ENCODE measurements around the gene SYT9. TPM values are rescaled to one million over a fixed set of nuclear protein-coding genes. Genes with fewer than 3 reads are reported as not detected.

The SYT9 gene
- total and polyA plus RNA-seq, 10 donors = 0.02 to 0.39 (median 0.08) TPM; not detected in 4

DNA sequence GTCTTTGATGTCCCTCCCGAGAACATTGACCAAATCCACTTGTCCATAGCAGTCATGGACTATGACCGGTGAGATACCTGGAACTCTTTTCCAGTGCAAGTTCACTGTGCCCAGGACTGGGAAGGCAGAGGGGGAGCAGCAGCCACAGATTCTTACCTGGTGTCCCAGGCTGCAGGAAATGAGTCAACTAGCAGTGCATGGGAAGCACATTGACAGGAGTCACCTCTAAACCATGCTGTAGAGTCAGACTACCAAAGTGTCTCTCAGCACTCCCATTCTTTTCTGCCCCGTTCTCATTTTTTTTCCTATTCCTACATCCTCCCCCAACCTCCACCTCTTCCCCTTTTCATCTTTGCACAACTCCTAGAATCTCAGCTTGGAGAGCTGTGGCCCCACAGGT is 166.4 kb downstream of the SYT9 start:
- TF ChIP-seq POLR2AphosphoS5 (IDR thresholded peaks at IDR 0.05) (no peak), POLR2A (IDR thresholded peaks at IDR 0.05) (no peak)
- TF ChIP-seq, protein P1, sequence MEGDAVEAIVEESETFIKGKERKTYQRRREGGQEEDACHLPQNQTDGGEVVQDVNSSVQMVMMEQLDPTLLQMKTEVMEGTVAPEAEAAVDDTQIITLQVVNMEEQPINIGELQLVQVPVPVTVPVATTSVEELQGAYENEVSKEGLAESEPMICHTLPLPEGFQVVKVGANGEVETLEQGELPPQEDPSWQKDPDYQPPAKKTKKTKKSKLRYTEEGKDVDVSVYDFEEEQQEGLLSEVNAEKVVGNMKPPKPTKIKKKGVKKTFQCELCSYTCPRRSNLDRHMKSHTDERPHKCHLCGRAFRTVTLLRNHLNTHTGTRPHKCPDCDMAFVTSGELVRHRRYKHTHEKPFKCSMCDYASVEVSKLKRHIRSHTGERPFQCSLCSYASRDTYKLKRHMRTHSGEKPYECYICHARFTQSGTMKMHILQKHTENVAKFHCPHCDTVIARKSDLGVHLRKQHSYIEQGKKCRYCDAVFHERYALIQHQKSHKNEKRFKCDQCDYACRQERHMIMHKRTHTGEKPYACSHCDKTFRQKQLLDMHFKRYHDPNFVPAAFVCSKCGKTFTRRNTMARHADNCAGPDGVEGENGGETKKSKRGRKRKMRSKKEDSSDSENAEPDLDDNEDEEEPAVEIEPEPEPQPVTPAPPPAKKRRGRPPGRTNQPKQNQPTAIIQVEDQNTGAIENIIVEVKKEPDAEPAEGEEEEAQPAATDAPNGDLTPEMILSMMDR (IDR thresholded peaks at IDR 0.05 in 8 of 11, conservative IDR thresholded peaks at IDR 0.05 in 3 of 11) = no peak
- no peaks in the 10 kb centered on the region for H3K9me3 ChIP-seq
- H3K4me1 ChIP-seq = no peaks in the 10 kb centered on the region
- H3K36me3 ChIP-seq = no peaks in the 10 kb centered on the region
- no peak overlapping the region for H3K4me3 ChIP-seq
- no peak overlapping the region for H3K27ac ChIP-seq
- WGBS, 5 donors = 65 to 85% (median 83%) methylated on average over 3 of the region's 3 CpGs
- intact Hi-C loops (cut with DNase I; ENCODE audit: low total_unique reads) = no loop called here
- DNase-seq = no peak
- peaks cover 0 to 12% (median 0%) of the 10 kb centered on the region in 7 donors for H3K27me3 ChIP-seq (replicated peaks in 1 of 7)

DNA sequence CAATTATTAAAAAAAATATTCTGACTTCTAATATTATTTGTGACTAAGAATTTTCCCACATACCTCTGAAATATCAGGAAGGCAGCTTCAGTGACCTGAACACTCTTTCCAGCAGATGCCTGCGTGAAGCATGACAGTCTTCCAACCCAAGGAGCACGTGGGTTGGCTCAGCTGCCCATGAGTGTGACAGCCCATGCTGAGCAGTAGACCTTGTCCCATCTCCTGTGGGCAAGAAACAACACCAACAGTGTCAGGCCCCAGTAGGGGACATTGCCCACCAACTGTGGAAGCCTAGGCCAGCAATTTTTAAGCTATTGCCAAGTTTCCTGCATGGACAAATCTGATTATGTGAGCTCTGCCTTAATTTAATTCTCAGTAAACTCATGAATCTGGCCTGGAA is 167.2 kb downstream of the SYT9 start:
- no peak for DNase-seq
- H3K36me3 ChIP-seq = no peaks in the 10 kb centered on the region
- intact Hi-C loops (cut with DNase I; ENCODE audit: low total_unique reads) = no loop called here
- TF ChIP-seq POLR2AphosphoS5 (IDR thresholded peaks at IDR 0.05) (no peak), POLR2A (IDR thresholded peaks at IDR 0.05) (no peak)
- TF ChIP-seq, protein P1 (IDR thresholded peaks at IDR 0.05 in 8 of 11, conservative IDR thresholded peaks at IDR 0.05 in 3 of 11) = no peak
- WGBS, 5 donors = 68 to 93% (median 79%) methylated on average over 2 of the region's 2 CpGs
- H3K9me3 ChIP-seq = no peaks in the 10 kb centered on the region
- H3K4me3 ChIP-seq = no peak overlapping the region
- no peak overlapping the region for H3K27ac ChIP-seq
- peaks cover 0 to 11% (median 0%) of the 10 kb centered on the region in 7 donors for H3K27me3 ChIP-seq (replicated peaks in 1 of 7)
- H3K4me1 ChIP-seq = no peaks in the 10 kb centered on the region

DNA sequence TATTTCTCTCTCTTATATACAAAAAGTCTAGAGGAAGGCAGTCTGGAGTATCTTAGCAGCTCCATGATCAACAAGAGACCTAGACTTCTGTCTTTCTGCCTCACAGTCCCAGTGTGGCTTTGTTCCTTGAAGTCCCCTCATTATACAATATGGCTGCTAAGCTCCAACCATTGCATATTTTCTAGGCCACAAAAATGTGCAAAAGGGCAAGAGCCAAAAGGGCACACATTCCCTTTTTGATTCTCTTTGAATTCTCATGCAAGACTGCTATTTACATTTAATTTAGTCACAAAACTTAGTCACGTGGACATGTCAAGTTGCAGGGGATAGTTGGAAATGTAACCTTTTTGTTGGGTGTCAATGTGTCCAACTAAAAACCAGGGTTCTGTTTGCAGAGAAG is 169.4 kb downstream of the SYT9 start:
- H3K4me3 ChIP-seq = no peak overlapping the region
- 43 to 77% (median 69%) methylated on average over 1 of the region's 1 CpG for WGBS, 5 donors
- H3K36me3 ChIP-seq = no peaks in the 10 kb centered on the region
- TF ChIP-seq, protein P1 (IDR thresholded peaks at IDR 0.05 in 8 of 11, conservative IDR thresholded peaks at IDR 0.05 in 3 of 11) = no peak
- TF ChIP-seq POLR2AphosphoS5 (IDR thresholded peaks at IDR 0.05) (no peak), POLR2A (IDR thresholded peaks at IDR 0.05) (no peak)
- no peak for DNase-seq
- H3K4me1 ChIP-seq = no peaks in the 10 kb centered on the region
- intact Hi-C loops (cut with DNase I; ENCODE audit: low total_unique reads) = no loop called here
- no peaks in the 10 kb centered on the region for H3K9me3 ChIP-seq
- peaks cover 0 to 4% (median 0%) of the 10 kb centered on the region in 7 donors for H3K27me3 ChIP-seq (replicated peaks in 1 of 7)
- H3K27ac ChIP-seq = no peak overlapping the region

GRCh38 chr11:7422544-7423331 is 171.0 kb downstream of the SYT9 start:
- Histone ChIP-seq H3K27ac (no peak overlapping the region), H3K4me1 (no peaks in the 10 kb centered on the region), H3K36me3 (no peaks in the 10 kb centered on the region), H3K9me3 (no peaks in the 10 kb centered on the region), H3K27me3 (replicated peaks in 1 of 7) (peaks cover 0 to 4% (median 0%) of the 10 kb centered on the region in 7 donors), H3K4me3 (no peak overlapping the region)
- TF ChIP-seq POLR2AphosphoS5 (IDR thresholded peaks at IDR 0.05) (no peak), POLR2A (IDR thresholded peaks at IDR 0.05) (no peak)
- TF ChIP-seq, protein P1 (IDR thresholded peaks at IDR 0.05 in 8 of 11, conservative IDR thresholded peaks at IDR 0.05 in 3 of 11) = no peak
- WGBS, 5 donors = 40 to 48% (median 43%) methylated on average over 5 of the region's 5 CpGs
- no peak for DNase-seq
- intact Hi-C loops (cut with DNase I; ENCODE audit: low total_unique reads) = no loop called here
